Endothelial cell (in vitro differentiated cells): ENCODE results near the gene TIMM21. TPM values are rescaled to one million over a fixed set of nuclear protein-coding genes. Genes with fewer than 3 reads are reported as not detected.

Experiments
- DNase-seq: peaks from one replicate; pipeline ENCODE4 v3.0.0; 2021; ENCODE audit warnings: low spot score
- H3K27ac Mint-ChIP-seq: one replicate; pipeline ENCODE4 v1.8.0; 2021; ENCODE audit warnings: mixed read lengths, inconsistent platforms; ENCODE audit not compliant: unreplicated experiment
- H3K27me3 Mint-ChIP-seq: one replicate; pipeline ENCODE4 v1.8.0; 2021; ENCODE audit warnings: mild to moderate bottlenecking, moderate library complexity, mixed read lengths, inconsistent platforms; ENCODE audit not compliant: unreplicated experiment
- H3K36me3 Mint-ChIP-seq: one replicate; pipeline ENCODE4 v1.8.0; 2021; ENCODE audit warnings: mild to moderate bottlenecking, low read depth, mixed read lengths, inconsistent platforms; ENCODE audit not compliant: unreplicated experiment
- H3K4me1 Mint-ChIP-seq: one replicate; pipeline ENCODE4 v1.8.0; 2021; ENCODE audit warnings: mild to moderate bottlenecking, mixed read lengths, inconsistent platforms; ENCODE audit not compliant: unreplicated experiment
- H3K4me3 Mint-ChIP-seq: one replicate; pipeline ENCODE4 v1.8.0; 2021; ENCODE audit warnings: mild to moderate bottlenecking, mixed read lengths, inconsistent platforms; ENCODE audit not compliant: unreplicated experiment
- H3K9me3 Mint-ChIP-seq: one replicate; pipeline ENCODE4 v1.8.0; 2021; ENCODE audit warnings: mixed read lengths, inconsistent platforms; ENCODE audit not compliant: unreplicated experiment
- CTCF ChIP-seq: fragments of 200-600 bp; sonication (generic); IDR thresholded peaks from one replicate; pipeline ENCODE4 v1.5.0; 2021; ENCODE audit warnings: antibody characterized with exemption; ENCODE audit not compliant: unreplicated experiment
- total RNA-seq: library from RNA; stranded (reverse); fragmentation: NEBNext Ultra II Directional; extraction: Animal tissue kit (Norgen Biotek cat#: 25700); gene quantifications from one replicate; pipeline ENCODE4 v1.2.1, GENCODE V29; 2021; ENCODE audit not compliant: unreplicated experiment

Gene TIMM21
- total RNA-seq, 1 donor from 2014 or later = 22.2 TPM

DNA sequence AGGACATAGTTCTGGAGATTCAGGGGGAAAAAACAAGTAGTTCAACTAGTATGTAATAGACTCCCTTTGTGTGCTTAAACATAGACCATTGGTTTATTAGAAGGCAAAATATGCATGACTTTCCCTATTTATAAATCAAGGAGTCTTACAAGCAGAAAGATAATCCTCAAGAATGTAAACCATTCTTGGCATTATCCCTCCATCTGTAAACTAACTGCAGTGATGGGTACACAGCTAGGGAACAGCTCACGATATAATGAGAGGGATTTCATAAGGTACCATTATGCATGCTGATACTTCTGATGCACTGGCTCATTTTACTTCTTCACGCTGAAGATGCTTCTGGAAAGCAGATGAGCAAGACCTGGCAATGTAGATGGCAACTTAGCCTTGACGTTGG lies 1.6 kb upstream of the TIMM21 start:
- H3K27me3 Mint-ChIP-seq = peaks cover 9% of the 10 kb centered on the region

GRCh38 chr18:74147491-74147778 lies 888 bp upstream of the TIMM21 start:
- Mint-ChIP-seq H3K9me3 (no peaks in the 10 kb centered on the region), H3K4me3 (peak overlapping the region; percentile 96), H3K36me3 (peaks cover 3% of the 10 kb centered on the region), H3K4me1 (peaks cover 20% of the 10 kb centered on the region), H3K27ac (no peak overlapping the region), H3K27me3 (peaks cover 9% of the 10 kb centered on the region)
- DNase-seq = no peak
- no peak for TF ChIP-seq CTCF

More for the DNA sequence above, 1.6 kb upstream of the TIMM21 start:
- no peak for DNase-seq
- Mint-ChIP-seq H3K4me1 (peaks cover 25% of the 10 kb centered on the region), H3K9me3 (no peaks in the 10 kb centered on the region), H3K4me3 (peak overlapping the region; percentile 94), H3K27ac (no peak overlapping the region), H3K36me3 (no peaks in the 10 kb centered on the region)
- no peak for TF ChIP-seq CTCF

GRCh38 chr18:74148543-74149070 lies 284 bp downstream of the TIMM21 start:
- no peak for DNase-seq
- no peak for TF ChIP-seq CTCF
- H3K4me3 Mint-ChIP-seq = peak overlapping the region; percentile 96
- peaks cover 18% of the 10 kb centered on the region for H3K4me1 Mint-ChIP-seq
- peak overlapping the region; percentile 45 for H3K27ac Mint-ChIP-seq
- no peaks in the 10 kb centered on the region for H3K9me3 Mint-ChIP-seq
- H3K27me3 Mint-ChIP-seq = peaks cover 9% of the 10 kb centered on the region
- H3K36me3 Mint-ChIP-seq = peaks cover 3% of the 10 kb centered on the region

DNA sequence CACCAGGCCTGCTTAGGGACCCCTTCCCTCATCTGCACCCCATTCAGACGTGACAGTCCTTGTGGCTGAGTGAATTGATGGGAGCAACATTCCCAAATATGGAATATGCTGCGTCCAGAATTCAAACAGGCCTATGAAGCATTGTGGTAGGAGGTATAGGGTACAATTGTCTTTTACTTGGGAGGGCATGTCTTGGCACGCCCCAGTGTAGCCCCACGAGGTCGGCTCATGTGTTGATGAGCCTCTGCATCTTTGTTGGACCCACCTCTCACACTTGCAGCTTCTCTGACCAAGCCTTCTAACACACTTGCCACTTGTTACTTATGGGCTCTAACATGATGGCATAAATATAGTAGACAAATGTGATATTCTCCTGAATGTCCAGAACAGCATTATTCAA lies 1.6 kb downstream of the TIMM21 start:
- no peak for DNase-seq
- no peak overlapping the region for H3K27ac Mint-ChIP-seq
- peaks cover 9% of the 10 kb centered on the region for H3K27me3 Mint-ChIP-seq
- H3K4me3 Mint-ChIP-seq = no peak overlapping the region
- peaks cover 3% of the 10 kb centered on the region for H3K36me3 Mint-ChIP-seq
- TF ChIP-seq CTCF = no peak
- no peaks in the 10 kb centered on the region for H3K9me3 Mint-ChIP-seq
- peaks cover 18% of the 10 kb centered on the region for H3K4me1 Mint-ChIP-seq

GRCh38 chr18:74152270-74152669 lies 3.9 kb downstream of the TIMM21 start:
- no peak for TF ChIP-seq CTCF
- H3K27ac Mint-ChIP-seq = peak overlapping the region; percentile 3
- H3K9me3 Mint-ChIP-seq = no peaks in the 10 kb centered on the region
- H3K36me3 Mint-ChIP-seq = peaks cover 11% of the 10 kb centered on the region
- no peak for DNase-seq
- peaks cover 6% of the 10 kb centered on the region for H3K27me3 Mint-ChIP-seq
- H3K4me1 Mint-ChIP-seq = peaks cover 13% of the 10 kb centered on the region
- no peak overlapping the region for H3K4me3 Mint-ChIP-seq
